Neutrophil (primary cell): ENCODE results near the gene MTCL1.

Experiments used
- H3K27ac ChIP-seq: fragments of 200-600 bp; sonication (generic); 2 replicates; pipeline ENCODE4 v1.5.1; 2016; ENCODE audit warnings: mild to moderate bottlenecking, moderate library complexity
- H3K27me3 ChIP-seq: fragments of 200-600 bp; sonication (generic); 2 replicates; pipeline ENCODE4 v1.6.0; 2016; ENCODE audit warnings: mild to moderate bottlenecking
- H3K36me3 ChIP-seq: fragments of 200-600 bp; sonication (generic); 2 replicates; pipeline ENCODE4 v1.5.1; 2017
- H3K4me1 ChIP-seq, 2 experiments: fragments of 200-600 bp in 1 of 2; sonication (generic) in 1 of 2; 1 replicate in 1 of 2; 2 replicates in 1 of 2; pipeline versions ENCODE4 v1.5.1 to v1.6.1; 2013 to 2016; ENCODE audit warnings: low read depth in 1 of 2, low read length in 1 of 2, mild to moderate bottlenecking in 1 of 2, moderate library complexity in 1 of 2; ENCODE audit not compliant: control insufficient read depth in 1 of 2, insufficient read depth in 1 of 2
- H3K4me3 ChIP-seq, 2 experiments: fragments of 200-600 bp in 1 of 2; sonication (generic) in 1 of 2; 1 replicate in 1 of 2; 2 replicates in 1 of 2; pipeline ENCODE4 v1.5.1; 2013 to 2016; ENCODE audit warnings: low read depth in 1 of 2, low read length in 1 of 2, mild to moderate bottlenecking in 1 of 2, moderate library complexity in 1 of 2
- H3K9me3 ChIP-seq: fragments of 200-600 bp; sonication (generic); 2 replicates; pipeline ENCODE4 v1.5.1; 2016
- TF ChIP-seq, protein P1 (sequence below): fragments of 200-600 bp; sonication (generic); IDR thresholded peaks from 2 replicates; pipeline ENCODE4 v1.5.1; 2016; ENCODE audit warnings: antibody characterized with exemption

Gene MTCL1

DNA sequence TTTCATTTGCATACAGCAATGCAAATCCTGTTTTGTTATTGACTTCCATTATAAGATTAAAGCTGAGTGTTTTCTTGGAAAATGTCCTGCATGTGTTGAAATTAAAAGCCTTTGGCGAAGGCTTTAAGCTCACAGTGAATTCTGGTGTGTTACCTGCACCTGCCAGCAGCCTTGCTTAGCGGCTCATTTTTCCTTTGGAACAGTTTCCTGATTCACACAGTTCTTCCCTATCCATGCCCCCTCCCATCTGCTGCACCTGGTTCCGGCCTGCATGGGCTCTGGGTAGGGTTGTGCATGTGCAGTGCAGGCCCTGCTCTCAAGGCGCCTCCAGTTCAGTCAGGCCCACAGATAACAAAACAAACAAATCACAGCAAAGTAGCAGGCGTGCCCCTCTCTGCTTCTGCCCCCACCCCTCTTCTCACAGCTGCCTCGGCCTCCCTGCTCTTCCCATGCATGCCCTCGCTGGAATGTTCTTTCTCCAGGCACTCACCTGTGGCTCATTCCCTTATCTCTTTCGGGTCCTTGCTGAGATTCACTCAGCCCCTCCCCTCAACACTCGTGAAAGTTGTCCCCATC is 15.8 kb downstream of the MTCL1 start:
- no peaks in the 10 kb centered on the region for H3K9me3 ChIP-seq
- H3K27me3 ChIP-seq = no peaks in the 10 kb centered on the region
- no peak overlapping the region for H3K27ac ChIP-seq
- no peaks in the 10 kb centered on the region for H3K4me1 ChIP-seq
- H3K36me3 ChIP-seq = no peaks in the 10 kb centered on the region
- H3K4me3 ChIP-seq = no peak overlapping the region
- TF ChIP-seq, protein P1, sequence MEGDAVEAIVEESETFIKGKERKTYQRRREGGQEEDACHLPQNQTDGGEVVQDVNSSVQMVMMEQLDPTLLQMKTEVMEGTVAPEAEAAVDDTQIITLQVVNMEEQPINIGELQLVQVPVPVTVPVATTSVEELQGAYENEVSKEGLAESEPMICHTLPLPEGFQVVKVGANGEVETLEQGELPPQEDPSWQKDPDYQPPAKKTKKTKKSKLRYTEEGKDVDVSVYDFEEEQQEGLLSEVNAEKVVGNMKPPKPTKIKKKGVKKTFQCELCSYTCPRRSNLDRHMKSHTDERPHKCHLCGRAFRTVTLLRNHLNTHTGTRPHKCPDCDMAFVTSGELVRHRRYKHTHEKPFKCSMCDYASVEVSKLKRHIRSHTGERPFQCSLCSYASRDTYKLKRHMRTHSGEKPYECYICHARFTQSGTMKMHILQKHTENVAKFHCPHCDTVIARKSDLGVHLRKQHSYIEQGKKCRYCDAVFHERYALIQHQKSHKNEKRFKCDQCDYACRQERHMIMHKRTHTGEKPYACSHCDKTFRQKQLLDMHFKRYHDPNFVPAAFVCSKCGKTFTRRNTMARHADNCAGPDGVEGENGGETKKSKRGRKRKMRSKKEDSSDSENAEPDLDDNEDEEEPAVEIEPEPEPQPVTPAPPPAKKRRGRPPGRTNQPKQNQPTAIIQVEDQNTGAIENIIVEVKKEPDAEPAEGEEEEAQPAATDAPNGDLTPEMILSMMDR = no peak

DNA sequence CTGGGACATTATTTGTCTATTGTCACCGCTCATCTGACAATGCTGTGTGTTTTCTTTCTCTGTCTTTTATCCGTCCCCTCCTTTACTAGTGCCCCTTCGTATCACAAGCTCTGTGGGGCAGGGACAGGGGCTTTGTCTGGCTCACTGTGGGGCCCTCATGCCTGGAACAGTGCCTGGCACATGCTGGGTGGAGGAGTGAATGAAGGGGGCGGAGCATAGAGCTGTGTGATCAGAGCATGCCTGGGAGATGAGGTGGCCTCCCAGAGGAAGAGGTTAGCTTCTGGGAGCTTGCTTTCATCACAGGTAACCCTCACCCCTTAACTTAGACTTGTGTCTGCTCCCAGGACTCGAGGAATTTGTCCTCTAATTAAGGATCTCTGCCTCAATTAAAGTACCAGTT is 16.4 kb downstream of the MTCL1 start:
- Histone ChIP-seq H3K27ac (no peak overlapping the region), H3K4me3 (no peak overlapping the region), H3K4me1 (no peaks in the 10 kb centered on the region), H3K9me3 (no peaks in the 10 kb centered on the region), H3K36me3 (no peaks in the 10 kb centered on the region), H3K27me3 (no peaks in the 10 kb centered on the region)
- TF ChIP-seq, protein P1 = no peak

DNA sequence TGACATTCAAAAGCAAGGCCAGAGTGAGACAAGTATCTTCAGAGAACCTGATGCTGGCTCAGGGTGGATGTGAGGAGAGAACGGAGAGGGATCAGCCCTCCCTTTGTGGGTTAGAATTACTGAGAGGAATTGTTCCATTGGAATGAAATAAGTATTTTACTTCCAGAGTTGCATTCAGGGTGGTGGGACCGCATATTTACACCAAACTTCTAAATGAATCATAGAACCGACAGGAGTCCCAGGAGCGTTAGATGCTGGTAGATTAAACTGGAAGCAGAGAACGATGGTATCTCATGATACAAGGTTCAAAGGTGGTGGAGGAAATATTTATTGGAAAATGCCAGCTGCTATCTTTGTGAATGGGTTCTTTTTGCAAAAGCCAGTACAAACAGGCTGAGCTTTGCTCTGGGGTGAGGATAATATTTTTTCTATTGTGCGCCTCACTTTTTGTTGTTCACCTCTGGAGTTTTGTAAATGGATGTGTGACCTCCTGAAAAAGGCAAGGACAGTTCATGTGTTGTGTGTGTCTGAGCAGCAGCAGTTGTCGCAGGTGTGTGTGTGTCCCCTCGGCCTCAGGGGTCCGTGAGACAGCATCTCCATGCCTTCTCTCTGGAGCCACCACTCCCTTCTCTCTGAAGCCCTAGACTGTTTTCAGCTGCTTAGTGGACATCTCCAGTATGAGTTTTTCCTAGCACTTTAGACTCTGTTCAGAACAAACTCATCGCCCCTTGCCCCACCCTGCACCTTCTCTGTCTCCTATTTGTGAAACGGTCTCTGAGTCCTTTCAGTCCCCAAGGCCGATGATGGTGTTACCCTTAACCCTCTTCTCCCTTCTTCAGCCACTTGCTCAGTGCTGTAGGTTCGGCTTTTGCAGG is 17.8 kb downstream of the MTCL1 start:
- Histone ChIP-seq H3K4me1 (no peaks in the 10 kb centered on the region), H3K9me3 (no peaks in the 10 kb centered on the region), H3K27me3 (no peaks in the 10 kb centered on the region), H3K4me3 (no peak overlapping the region), H3K27ac (no peak overlapping the region), H3K36me3 (no peaks in the 10 kb centered on the region)
- TF ChIP-seq, protein P1 = no peak

DNA sequence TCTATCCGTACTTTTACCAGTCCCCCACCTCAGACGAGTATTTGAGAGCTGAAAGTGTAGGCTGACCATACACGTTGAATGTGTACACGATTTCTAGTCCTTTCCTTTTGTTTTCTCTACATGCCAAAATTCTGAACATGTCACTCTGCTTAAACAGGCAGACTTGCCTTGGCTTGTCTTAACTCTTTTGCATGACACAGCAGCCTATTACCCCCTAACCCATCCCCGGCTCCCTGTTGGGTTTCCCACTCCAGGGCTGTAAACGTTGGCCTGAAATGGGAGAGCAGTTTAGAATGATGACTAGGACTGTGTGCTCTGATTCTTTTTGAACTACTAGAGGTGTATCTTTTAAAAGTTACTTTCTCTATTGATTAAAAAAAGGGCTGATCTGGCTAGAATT is 19.1 kb downstream of the MTCL1 start:
- TF ChIP-seq, protein P1 = no peak
- Histone ChIP-seq H3K36me3 (no peaks in the 10 kb centered on the region), H3K27ac (no peak overlapping the region)

DNA sequence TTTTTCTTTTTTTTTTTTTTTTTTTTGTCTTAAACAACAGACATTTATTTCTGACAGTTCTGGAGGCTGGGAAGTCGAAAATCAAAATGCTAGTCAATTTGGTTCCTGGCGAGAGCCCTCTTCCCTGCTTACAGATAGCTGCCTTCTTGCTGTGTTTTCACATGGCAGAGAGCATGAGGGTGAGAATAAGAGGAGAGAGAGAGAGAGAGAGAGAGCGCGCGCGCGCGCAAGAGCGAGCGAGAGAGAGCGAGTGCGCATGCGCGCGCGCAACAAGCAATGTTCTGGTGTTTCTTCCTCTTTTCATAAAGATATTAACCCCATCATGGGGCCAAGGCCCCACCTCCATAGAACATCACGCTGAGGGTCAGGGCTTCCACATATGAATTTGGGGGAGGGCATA is 20.9 kb downstream of the MTCL1 start:
- Histone ChIP-seq H3K9me3 (no peaks in the 10 kb centered on the region), H3K4me3 (no peak overlapping the region), H3K27ac (no peak overlapping the region), H3K27me3 (peaks cover 7% of the 10 kb centered on the region), H3K36me3 (no peaks in the 10 kb centered on the region), H3K4me1 (no peaks in the 10 kb centered on the region)
- TF ChIP-seq, protein P1 = no peak

More for the DNA sequence above, 19.1 kb downstream of the MTCL1 start:
- H3K9me3 ChIP-seq = no peaks in the 10 kb centered on the region
- H3K27me3 ChIP-seq = no peaks in the 10 kb centered on the region
- H3K4me1 ChIP-seq = no peaks in the 10 kb centered on the region
- H3K4me3 ChIP-seq = no peak overlapping the region
